ENCODE data around the gene PCBD1.

DNA sequence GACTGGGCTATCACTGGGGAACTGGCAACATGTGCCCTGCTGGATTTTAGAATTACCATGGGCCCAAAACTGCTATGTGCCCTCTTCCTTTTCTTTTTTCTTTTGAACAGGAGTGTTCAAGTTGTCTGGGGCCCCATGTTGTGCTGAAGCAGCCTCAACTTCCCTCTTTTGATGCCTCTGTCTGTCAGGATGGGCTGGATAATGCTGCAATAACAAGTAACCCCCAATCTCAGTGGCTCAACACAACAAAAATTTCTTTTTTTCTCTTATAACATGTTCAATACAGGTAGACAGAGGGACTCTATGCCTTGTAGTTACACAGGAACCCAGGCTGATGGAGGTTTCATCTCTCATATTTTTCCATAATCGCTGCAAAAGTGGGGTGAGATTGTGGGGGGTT lies 8.2 kb upstream of the PCBD1 start:
- TF ChIP-seq, protein P1, sequence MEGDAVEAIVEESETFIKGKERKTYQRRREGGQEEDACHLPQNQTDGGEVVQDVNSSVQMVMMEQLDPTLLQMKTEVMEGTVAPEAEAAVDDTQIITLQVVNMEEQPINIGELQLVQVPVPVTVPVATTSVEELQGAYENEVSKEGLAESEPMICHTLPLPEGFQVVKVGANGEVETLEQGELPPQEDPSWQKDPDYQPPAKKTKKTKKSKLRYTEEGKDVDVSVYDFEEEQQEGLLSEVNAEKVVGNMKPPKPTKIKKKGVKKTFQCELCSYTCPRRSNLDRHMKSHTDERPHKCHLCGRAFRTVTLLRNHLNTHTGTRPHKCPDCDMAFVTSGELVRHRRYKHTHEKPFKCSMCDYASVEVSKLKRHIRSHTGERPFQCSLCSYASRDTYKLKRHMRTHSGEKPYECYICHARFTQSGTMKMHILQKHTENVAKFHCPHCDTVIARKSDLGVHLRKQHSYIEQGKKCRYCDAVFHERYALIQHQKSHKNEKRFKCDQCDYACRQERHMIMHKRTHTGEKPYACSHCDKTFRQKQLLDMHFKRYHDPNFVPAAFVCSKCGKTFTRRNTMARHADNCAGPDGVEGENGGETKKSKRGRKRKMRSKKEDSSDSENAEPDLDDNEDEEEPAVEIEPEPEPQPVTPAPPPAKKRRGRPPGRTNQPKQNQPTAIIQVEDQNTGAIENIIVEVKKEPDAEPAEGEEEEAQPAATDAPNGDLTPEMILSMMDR (conservative IDR thresholded peaks at IDR 0.05 in 1 of 2, IDR thresholded peaks at IDR 0.05 in 1 of 2; ENCODE audit: extremely low read depth in 1 of 2, insufficient read depth in 1 of 2, low read depth in 1 of 2, low read length in 2 of 2), result no peak
- TF ChIP-seq EZH2 (IDR thresholded peaks at IDR 0.05; ENCODE audit: borderline replicate concordance, low read length), result no peak
